SKM-1 treated with dmso at 0.1 percent for 144 hours (cell line): ENCODE results near the gene OSMR.

Experiments
- DNase-seq: peaks from one replicate; lab custom pipeline; 2025; ENCODE audit not compliant: unreplicated experiment; lab: John Stamatoyannopoulos, UW

OSMR gene

GRCh38 chr5:38925154-38925925 lies 79.5 kb downstream of the OSMR start:
- DNase-seq = no peak

- DNase-seq = no peak
Measured at GRCh38 chr5:38926121-38926520, 80.3 kb downstream of the OSMR start.

- DNase-seq = no peak
Measured at GRCh38 chr5:38927470-38927869, 81.7 kb downstream of the OSMR start.

GRCh38 chr5:38929838-38930237 lies 84.0 kb downstream of the OSMR start:
- DNase-seq = no peak

- no peak for DNase-seq
Measured at GRCh38 chr5:38931731-38932130, 85.9 kb downstream of the OSMR start.

- DNase-seq = no peak
Measured at GRCh38 chr5:38932854-38933408, 87.1 kb downstream of the OSMR start.

GRCh38 chr5:38935437-38935836 lies 89.6 kb downstream of the OSMR start:
- DNase-seq = no peak

- DNase-seq = no peak
Measured at GRCh38 chr5:38936269-38936668, 90.5 kb downstream of the OSMR start.

GRCh38 chr5:38938424-38938823 lies 92.6 kb downstream of the OSMR start:
- no peak for DNase-seq

GRCh38 chr5:38938973-38939372 lies 93.2 kb downstream of the OSMR start:
- no peak for DNase-seq

- no peak for DNase-seq
Measured at GRCh38 chr5:38940230-38940858, 94.5 kb downstream of the OSMR start.

GRCh38 chr5:38941912-38942311 lies 96.1 kb downstream of the OSMR start:
- DNase-seq = no peak

- DNase-seq = no peak
Measured at GRCh38 chr5:38944282-38944681, 98.5 kb downstream of the OSMR start.

- no peak for DNase-seq
Measured at GRCh38 chr5:38948501-38948900, 102.7 kb downstream of the OSMR start.

- no peak for DNase-seq
Measured at GRCh38 chr5:38953426-38954012, 107.7 kb downstream of the OSMR start.

GRCh38 chr5:38961691-38962090 lies 115.9 kb downstream of the OSMR start:
- no peak for DNase-seq

GRCh38 chr5:38968665-38969064 lies 122.9 kb downstream of the OSMR start:
- no peak for DNase-seq

GRCh38 chr5:38978036-38978435 lies 132.2 kb downstream of the OSMR start:
- DNase-seq = no peak

- DNase-seq = no peak
Measured at GRCh38 chr5:38979535-38979934, 133.7 kb downstream of the OSMR start.
